K562 (cell line): Measurements from ENCODE around the gene NUP210. TPM values are rescaled to one million over a fixed set of nuclear protein-coding genes. Genes with fewer than 3 reads are reported as not detected.

ENCODE experiments used
- ATAC-seq: fragments of 200-7000 bp; cut with Tn5 transposase; 3 replicates; pipeline ENCODE4 v1.9.1; 2020; ENCODE audit warnings: moderate library complexity
- BruUV-seq: library from RNA; stranded (reverse); fragments of 400-500 nt; replicated peaks from 2 replicates; lab custom pipeline; 2021; lab: Mats Ljungman, UMichigan
- CTCF ChIA-PET: fragments of 300-600 bp; formaldehyde crosslinking; extraction: SDS; loops from one replicate; lab custom pipeline; 2021; ENCODE audit warnings: low intra/inter-chr PET ratio; lab: Yijun Ruan, JAX
- POLR2A ChIA-PET: fragments of 300-600, 350-650 bp; sonication (Branson Sonifier 250); formaldehyde crosslinking; extraction: SDS; loops from one replicate; lab custom pipeline; 2021; ENCODE audit warnings: antibody characterized with exemption, inconsistent platforms; lab: Yijun Ruan, JAX
- DNase-seq, 4 experiments: peaks; one replicate each; pipeline versions ENCODE4 v3.0.0 to v3.0.0-alpha.2; 2011 to 2018; ENCODE audit warnings: low spot score in 3 of 4, mixed read lengths in 3 of 4; ENCODE audit errors: extremely low read depth in 1 of 4
- FAIRE-seq: peaks from 2 replicates; lab custom pipeline; 2011; peaks lifted over from hg19 to GRCh38; lab: Jason Lieb, UNC
- H2AFZ ChIP-seq: 2 replicates; pipeline ENCODE4 v1.6.0; 2011; ENCODE audit warnings: low read depth, low read length, control low read depth, inconsistent platforms
- H3K27ac ChIP-seq: fragments of 200-600 bp; 3 replicates; pipeline ENCODE4 v1.8.0; 2011; ENCODE audit warnings: low read depth, mild to moderate bottlenecking, control low read depth, inconsistent platforms, low read length, moderate library complexity, mixed read lengths; ENCODE audit errors: extremely low read depth
- H3K27me3 ChIP-seq, 2 experiments: fragments of 300-600 bp in 1 of 2; 2 replicates in 1 of 2; 3 replicates in 1 of 2; pipeline versions ENCODE4 v1.6.0 to v1.8.0; 2011; ENCODE audit warnings: inconsistent platforms in 2 of 2, low read length in 2 of 2, mild to moderate bottlenecking in 1 of 2, mixed read lengths in 1 of 2, moderate library complexity in 1 of 2; ENCODE audit not compliant: control insufficient read depth in 2 of 2, insufficient read depth in 2 of 2
- H3K36me3 ChIP-seq: fragments of 300-600 bp; 3 replicates; pipeline ENCODE4 v1.8.0; 2011; ENCODE audit warnings: mild to moderate bottlenecking, low read length, inconsistent platforms; ENCODE audit not compliant: control insufficient read depth, insufficient read depth
- H3K4me1 ChIP-seq, 2 experiments: fragments of 200-600 bp in 1 of 2; replicated peaks in 1 of 2; 2 replicates in 1 of 2; 3 replicates in 1 of 2; pipeline versions ENCODE4 v1.5.1 to v1.8.0; 2011; ENCODE audit warnings: inconsistent platforms in 2 of 2, low read length in 2 of 2, mild to moderate bottlenecking in 1 of 2, mixed read lengths in 1 of 2, moderate library complexity in 1 of 2; ENCODE audit not compliant: control insufficient read depth in 2 of 2, insufficient read depth in 2 of 2
- H3K4me2 ChIP-seq: 2 replicates; pipeline ENCODE4 v1.6.1; 2011; ENCODE audit warnings: low read length, control low read depth, inconsistent platforms, mixed read lengths; ENCODE audit not compliant: insufficient read depth
- H3K4me3 ChIP-seq: fragments of 200-600 bp; sonication (generic), shearing (Covaris generic); 2 replicates; pipeline ENCODE4 v1.5.1; 2016; ENCODE audit warnings: control low read depth, inconsistent platforms
- H3K79me2 ChIP-seq: fragments of 200-600 bp; 3 replicates; pipeline ENCODE4 v1.8.0; 2011; ENCODE audit warnings: low read length, inconsistent platforms; ENCODE audit not compliant: control insufficient read depth, insufficient read depth
- H3K9ac ChIP-seq, 2 experiments: 2 replicates each; pipeline versions ENCODE4 v1.6.0 to v1.6.1; 2011; ENCODE audit warnings: low read depth in 2 of 2, low read length in 2 of 2, control low read depth in 1 of 2, inconsistent platforms in 1 of 2, mild to moderate bottlenecking in 1 of 2, mixed read lengths in 1 of 2; ENCODE audit not compliant: insufficient read depth in 1 of 2
- H3K9me1 ChIP-seq: one replicate; pipeline ENCODE4 v1.6.0; 2011; ENCODE audit warnings: inconsistent platforms, mild to moderate bottlenecking, low read length, moderate library complexity; ENCODE audit not compliant: control insufficient read depth, insufficient read depth
- H3K9me3 ChIP-seq: replicated peaks from 2 replicates; pipeline ENCODE4 v1.5.1; 2011; ENCODE audit warnings: low read depth, low read length, inconsistent platforms; ENCODE audit not compliant: control insufficient read depth, insufficient read depth
- H4K20me1 ChIP-seq: replicated peaks from 2 replicates; pipeline ENCODE4 v1.6.1; 2011; ENCODE audit warnings: low read length, inconsistent platforms, mixed read lengths; ENCODE audit not compliant: control insufficient read depth, insufficient read depth
- TRIM28 ChIP-seq: fragments of 450-650 bp; IDR thresholded peaks from 2 replicates; pipeline ENCODE4 v1.6.1; 2017
- USF2 ChIP-seq: sonication (generic); formaldehyde crosslinking; IDR thresholded peaks from 2 replicates; pipeline ENCODE4 v1.5.0; 2020; ENCODE audit warnings: missing genetic modification reagents
- ZBTB8A ChIP-seq: fragments of 450-650 bp; IDR thresholded peaks from 2 replicates; pipeline ENCODE4 v1.6.1; 2018; ENCODE audit warnings: mild to moderate bottlenecking, moderate library complexity; ENCODE audit not compliant: partially characterized antibody
- ZFP36 ChIP-seq: fragments of 150-350 bp; IDR thresholded peaks from 2 replicates; pipeline ENCODE4 v1.6.1; 2018; ENCODE audit warnings: low read length, low read depth; ENCODE audit not compliant: partially characterized antibody
- ZNF699 ChIP-seq: fragments of 250-450 bp; sonication (Bioruptor Pico); IDR thresholded peaks from 2 replicates; pipeline ENCODE4 v1.8.0; 2021; ENCODE audit warnings: mild to moderate bottlenecking, moderate library complexity; ENCODE audit not compliant: insufficient replicate concordance
- WGBS: fragments of 100-300 bp; shearing (Covaris generic); methylation state at CpG from one replicate; pipeline ENCODE4 v1.1.6; 2016; ENCODE audit warnings: low coverage, mixed read lengths; ENCODE audit not compliant: insufficient coverage; ENCODE audit errors: missing lambda C conversion rate; 5-methylcytosine and 5-hydroxymethylcytosine counted together
- in situ Hi-C: fragments of 300-500 bp; cut with MboI; formaldehyde crosslinking; loops from 4 replicates; pipeline ENCODE4 v1.15.0; 2018; ENCODE audit warnings: inconsistent platforms, mixed read lengths
- intact Hi-C: fragments of 100-400 bp; cut with micrococcal nuclease; formaldehyde crosslinking; loops from 2 replicates; pipeline ENCODE4 v1.14.2; 2022
- polyA plus RNA-seq, 8 experiments: library from polyadenylated mRNA; depleted of rRNA in 4 of 8; stranded (reverse) in 5 of 8; unstranded in 3 of 8; fragments of >200 nt; fragmentation: Nextera tagmentation in 2 of 8; fragmentation: Illumina TruSeq in 1 of 8; extraction: Ambion mirVana in 2 of 8; extraction: Trizol in 1 of 8; gene quantifications; 2 replicates each; pipeline versions ENCODE4 v1.2.1 to v1.2.3, GENCODE V29; 2011 to 2014; ENCODE audit warnings: inconsistent platforms in 1 of 8, missing spikeins in 1 of 8
- total RNA-seq, 7 experiments: library from RNA; depleted of rRNA in 6 of 7; stranded (reverse); fragments of >200 nt in 6 of 7; fragmentation: Illumina TruSeq in 2 of 7; extraction: Trizol in 2 of 7; gene quantifications; 2 replicates each; pipeline versions ENCODE4 v1.2.1 to v1.2.3, GENCODE V29; 2011 to 2021; ENCODE audit warnings: low replicate concordance in 1 of 7
- TF ChIP-seq, protein P1 (sequence below): fragments of 200-800 bp; sonication (Bioruptor generic); IDR thresholded peaks from 2 replicates; pipeline ENCODE4 v1.6.1; 2016; ENCODE audit warnings: missing genetic modification characterization, missing compliant biosample characterization

Gene NUP210
- total and polyA plus RNA-seq, 9 of the 15 experiments (the other 6 are each of a cell fraction or from before 2014, with no cell fraction given), result 1.2 to 138 (median 44.0) TPM

- Histone ChIP-seq H3K9ac (no peak overlapping the region), H3K9me3 (no peaks in the 10 kb centered on the region), H3K9me1 (no peaks in the 10 kb centered on the region), H4K20me1 (0 out of 2 replicates have a peak, but pooled peaks cover 10% of the 10 kb centered on the region), H3K4me3 (no peak overlapping the region), H3K36me3 (peaks cover 97% of the 10 kb centered on the region), H3K27me3 (no peaks in the 10 kb centered on the region), H2AFZ (no peak overlapping the region), H3K4me1 (peaks cover 0 to 3% of the 10 kb centered on the region in 2 experiments; a peak in 1 of 5 replicates)
- FAIRE-seq (no peak), DNase-seq (no peak), ATAC-seq (no peak)
- POLR2A ChIA-PET, result interaction anchor here (0.6 to 2.8 kb wide), 6 partner anchors 11 to 401 kb away, joined by 3 to 13 read pairs (median 4); no protein-coding TSS in a partner anchor
- no TSS peak for BruUV-seq
- intact Hi-C loops, result no loop called here
- TF ChIP-seq ZBTB8A (no peak), ZFP36 (peak; percentile 86)
- TF ChIP-seq, all 486 proteins: peak for 1
- Histone ChIP-seq H3K79me2 (0 out of 3 replicates have a peak, but pooled peaks cover 8% of the 10 kb centered on the region), H3K27ac (no peak overlapping the region), H3K4me2 (no peak overlapping the region)
- in situ Hi-C loops, result no loop called here
- WGBS, result 69% methylated on average over 10 of the region's 11 CpGs
- CTCF ChIA-PET, result no interaction called here
Measured at GRCh38 chr3:13393427-13394360, 26.4 kb downstream of the NUP210 start.

GRCh38 chr3:13391308-13391707 lies 28.8 kb downstream of the NUP210 start:
- Histone ChIP-seq H3K9me1 (no peaks in the 10 kb centered on the region), H3K9ac (no peak overlapping the region), H3K4me1 (peaks cover 0 to 3% of the 10 kb centered on the region in 2 experiments; a peak in 1 of 5 replicates), H3K4me2 (no peak overlapping the region), H3K36me3 (peaks cover 99% of the 10 kb centered on the region), H3K9me3 (no peaks in the 10 kb centered on the region), H3K27ac (no peak overlapping the region), H2AFZ (no peak overlapping the region), H4K20me1 (0 out of 2 replicates have a peak, but pooled peaks cover 10% of the 10 kb centered on the region), H3K4me3 (no peak overlapping the region), H3K27me3 (no peaks in the 10 kb centered on the region), H3K79me2 (0 out of 3 replicates have a peak, but pooled peaks cover 2% of the 10 kb centered on the region)
- intact Hi-C loops (no loop called here), in situ Hi-C loops (no loop called here)
- peak; percentile 77 for ATAC-seq
- CTCF ChIA-PET, result interaction anchor here (0.6 to 0.9 kb wide), 3 partner anchors 60 to 70 kb away, joined by 3 to 4 read pairs (median 4); no protein-coding TSS in a partner anchor
- no TSS peak for BruUV-seq
- FAIRE-seq, result peak; percentile 80
- 86% methylated on average over 7 of the region's 7 CpGs for WGBS
- peak in 1 of 4 experiments; percentile 56 for DNase-seq
- POLR2A ChIA-PET, result interaction anchor here (0.5 to 2.8 kb wide), 5 partner anchors 12 to 61 kb away, joined by 3 to 13 read pairs (median 6); no protein-coding TSS in a partner anchor
- no peak for TF ChIP-seq TRIM28
- TF ChIP-seq ZNF699 (CRISPR knock-in tag), result no peak
- TF ChIP-seq USF2 (CRISPR knock-in tag), result peak; percentile 45
- TF ChIP-seq, protein P1, sequence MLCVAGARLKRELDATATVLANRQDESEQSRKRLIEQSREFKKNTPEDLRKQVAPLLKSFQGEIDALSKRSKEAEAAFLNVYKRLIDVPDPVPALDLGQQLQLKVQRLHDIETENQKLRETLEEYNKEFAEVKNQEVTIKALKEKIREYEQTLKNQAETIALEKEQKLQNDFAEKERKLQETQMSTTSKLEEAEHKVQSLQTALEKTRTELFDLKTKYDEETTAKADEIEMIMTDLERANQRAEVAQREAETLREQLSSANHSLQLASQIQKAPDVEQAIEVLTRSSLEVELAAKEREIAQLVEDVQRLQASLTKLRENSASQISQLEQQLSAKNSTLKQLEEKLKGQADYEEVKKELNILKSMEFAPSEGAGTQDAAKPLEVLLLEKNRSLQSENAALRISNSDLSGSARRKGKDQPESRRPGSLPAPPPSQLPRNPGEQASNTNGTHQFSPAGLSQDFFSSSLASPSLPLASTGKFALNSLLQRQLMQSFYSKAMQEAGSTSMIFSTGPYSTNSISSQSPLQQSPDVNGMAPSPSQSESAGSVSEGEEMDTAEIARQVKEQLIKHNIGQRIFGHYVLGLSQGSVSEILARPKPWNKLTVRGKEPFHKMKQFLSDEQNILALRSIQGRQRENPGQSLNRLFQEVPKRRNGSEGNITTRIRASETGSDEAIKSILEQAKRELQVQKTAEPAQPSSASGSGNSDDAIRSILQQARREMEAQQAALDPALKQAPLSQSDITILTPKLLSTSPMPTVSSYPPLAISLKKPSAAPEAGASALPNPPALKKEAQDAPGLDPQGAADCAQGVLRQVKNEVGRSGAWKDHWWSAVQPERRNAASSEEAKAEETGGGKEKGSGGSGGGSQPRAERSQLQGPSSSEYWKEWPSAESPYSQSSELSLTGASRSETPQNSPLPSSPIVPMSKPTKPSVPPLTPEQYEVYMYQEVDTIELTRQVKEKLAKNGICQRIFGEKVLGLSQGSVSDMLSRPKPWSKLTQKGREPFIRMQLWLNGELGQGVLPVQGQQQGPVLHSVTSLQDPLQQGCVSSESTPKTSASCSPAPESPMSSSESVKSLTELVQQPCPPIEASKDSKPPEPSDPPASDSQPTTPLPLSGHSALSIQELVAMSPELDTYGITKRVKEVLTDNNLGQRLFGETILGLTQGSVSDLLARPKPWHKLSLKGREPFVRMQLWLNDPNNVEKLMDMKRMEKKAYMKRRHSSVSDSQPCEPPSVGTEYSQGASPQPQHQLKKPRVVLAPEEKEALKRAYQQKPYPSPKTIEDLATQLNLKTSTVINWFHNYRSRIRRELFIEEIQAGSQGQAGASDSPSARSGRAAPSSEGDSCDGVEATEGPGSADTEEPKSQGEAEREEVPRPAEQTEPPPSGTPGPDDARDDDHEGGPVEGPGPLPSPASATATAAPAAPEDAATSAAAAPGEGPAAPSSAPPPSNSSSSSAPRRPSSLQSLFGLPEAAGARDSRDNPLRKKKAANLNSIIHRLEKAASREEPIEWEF (CRISPR knock-in tag), result no peak
